B cell (primary cell): ENCODE data around the gene ELAVL2. TPM values are rescaled to one million over a fixed set of nuclear protein-coding genes. Genes with fewer than 3 reads are reported as not detected.

Source experiments
- ATAC-seq: fragments of 200-7000 bp; cut with Tn5 transposase; one replicate; pipeline ENCODE4 v1.10.0; 2021; ENCODE audit warnings: low read depth, mild to moderate bottlenecking, moderate number of reproducible peaks, moderate library complexity
- CTCF ChIA-PET: fragments of 350-600 bp; sonication (Branson Sonifier 250); formaldehyde crosslinking; loops from one replicate; lab custom pipeline; 2021; ENCODE audit warnings: antibody characterized with exemption, inconsistent platforms; lab: Charles Lee
- POLR2A ChIA-PET: fragments of 350-600 bp; sonication (Branson Sonifier 250); formaldehyde crosslinking; loops from one replicate; lab custom pipeline; 2021; ENCODE audit warnings: antibody characterized with exemption; lab: Charles Lee
- DNase-seq: peaks from one replicate; pipeline ENCODE4 v3.0.0; 2013
- H2AFZ ChIP-seq: 2 replicates; pipeline ENCODE4 v1.6.1; 2012; ENCODE audit warnings: mild to moderate bottlenecking, low read depth, low read length; ENCODE audit not compliant: insufficient read depth, poor library complexity, severe bottlenecking
- H3K27ac ChIP-seq, 2 donors: 1 replicate in 1 of 2; 2 replicates in 1 of 2; pipeline ENCODE4 v1.5.1; 2012 to 2013; ENCODE audit warnings: low read length in 2 of 2, mild to moderate bottlenecking in 2 of 2, moderate library complexity in 1 of 2
- H3K27me3 ChIP-seq, 4 experiments: fragments of 200-600 bp in 1 of 4; sonication (generic) in 1 of 4; replicated peaks in 1 of 4; 1 replicate in 2 of 4; 2 replicates in 2 of 4; pipeline versions ENCODE4 v1.6.1 to v1.7.0; 2013 to 2016; ENCODE audit warnings: low read length in 3 of 4, mild to moderate bottlenecking in 2 of 4, mixed read lengths in 1 of 4, moderate library complexity in 1 of 4; ENCODE audit not compliant: insufficient read depth in 4 of 4, control insufficient read depth in 3 of 4; ENCODE audit errors: control extremely low read depth in 1 of 4
- H3K36me3 ChIP-seq, 2 experiments: replicated peaks in 1 of 2; 1 replicate in 1 of 2; 2 replicates in 1 of 2; pipeline versions ENCODE4 v1.6.1 to v1.7.1; 2013; ENCODE audit warnings: low read length in 1 of 2; ENCODE audit not compliant: insufficient read depth in 2 of 2, control insufficient read depth in 1 of 2; ENCODE audit errors: control extremely low read depth in 1 of 2, extremely low read depth in 1 of 2
- H3K4me1 ChIP-seq, 2 donors: fragments of 200-600 bp in 1 of 2; sonication (generic) in 1 of 2; 1 replicate in 1 of 2; 2 replicates in 1 of 2; pipeline versions ENCODE4 v1.5.1 to v1.6.1; 2013 to 2017; ENCODE audit warnings: low read length in 2 of 2; ENCODE audit not compliant: control insufficient read depth in 2 of 2, insufficient read depth in 2 of 2
- H3K4me2 ChIP-seq: replicated peaks from 2 replicates; pipeline ENCODE3; 2012; ENCODE audit warnings: mild to moderate bottlenecking, low read depth, low read length; ENCODE audit not compliant: poor library complexity, severe bottlenecking
- H3K4me3 ChIP-seq, 5 experiments: fragments of 200-600 bp in 1 of 5; sonication (generic) in 1 of 5; 1 replicate in 3 of 5; 2 replicates in 2 of 5; pipeline versions ENCODE4 v1.5.1 to v1.7.0; 2011 to 2016; ENCODE audit warnings: low read length in 4 of 5, mild to moderate bottlenecking in 4 of 5, low read depth in 2 of 5, control low read depth in 1 of 5, moderate library complexity in 1 of 5; ENCODE audit not compliant: insufficient read depth in 1 of 5; ENCODE audit errors: control extremely low read depth in 1 of 5, extremely low read depth in 1 of 5
- H3K79me2 ChIP-seq: fragments of 200-600 bp; sonication (generic); one replicate; pipeline ENCODE4 v1.6.0; 2016; ENCODE audit warnings: low read length; ENCODE audit not compliant: control insufficient read depth, insufficient read depth
- H3K9ac ChIP-seq: fragments of 200-600 bp; sonication (generic); 2 replicates; pipeline ENCODE4 v1.6.1; 2017; ENCODE audit warnings: mild to moderate bottlenecking, low read length, moderate library complexity
- H3K9me3 ChIP-seq, 3 donors: one replicate each; pipeline versions ENCODE4 v1.6.1 to v1.7.1; 2013; ENCODE audit warnings: low read length in 2 of 3; ENCODE audit not compliant: control insufficient read depth in 2 of 3, insufficient read depth in 1 of 3; ENCODE audit errors: control extremely low read depth in 1 of 3
- H4K20me1 ChIP-seq: 2 replicates; pipeline ENCODE4 v1.6.0; 2012; ENCODE audit warnings: mild to moderate bottlenecking, low read length; ENCODE audit not compliant: insufficient read depth, control insufficient read depth, poor library complexity, severe bottlenecking
- H3K27ac Mint-ChIP-seq: one replicate; pipeline ENCODE4 v1.8.0; 2021; ENCODE audit warnings: mixed read lengths
- H3K27me3 Mint-ChIP-seq: one replicate; pipeline ENCODE4 v1.8.0; 2021; ENCODE audit warnings: mixed read lengths
- H3K4me1 Mint-ChIP-seq: one replicate; pipeline ENCODE4 v1.8.0; 2021; ENCODE audit warnings: mixed read lengths
- H3K4me3 Mint-ChIP-seq: one replicate; pipeline ENCODE4 v1.8.0; 2021; ENCODE audit warnings: mixed read lengths
- H3K9me3 Mint-ChIP-seq: one replicate; pipeline ENCODE4 v1.8.0; 2022; ENCODE audit warnings: mixed read lengths; ENCODE audit not compliant: insufficient read depth
- CTCF ChIP-seq: fragments of 200-600 bp; IDR thresholded peaks from one replicate; pipeline ENCODE4 v1.8.0; 2022; ENCODE audit warnings: antibody characterized with exemption, mild to moderate bottlenecking
- EZH2 ChIP-seq: IDR thresholded peaks from 2 replicates; pipeline ENCODE4 v1.6.1; 2012; ENCODE audit warnings: borderline replicate concordance, low read depth, mild to moderate bottlenecking, moderate library complexity, low read length; ENCODE audit not compliant: insufficient read depth, poor library complexity, severe bottlenecking
- WGBS: methylation state at CpG from one replicate; pipeline ENCODE4 v1.1.5; 2013; ENCODE audit warnings: missing lambda C conversion rate; ENCODE audit not compliant: insufficient coverage; 5-methylcytosine and 5-hydroxymethylcytosine counted together
- intact Hi-C: fragments of 100-400 bp; cut with micrococcal nuclease; formaldehyde crosslinking; loops from one replicate; pipeline ENCODE4 v1.10.0; 2022
- polyA plus RNA-seq: library from polyadenylated mRNA; depleted of rRNA; stranded (reverse); fragments of >200 nt; gene quantifications from 2 replicates; pipeline ENCODE4 v1.2.3, GENCODE V29; 2012
- total RNA-seq, 2 donors: library from RNA; stranded (reverse); fragments of 120-200 nt in 1 of 2; gene quantifications; 1 replicate in 1 of 2; 2 replicates in 1 of 2; pipeline versions ENCODE4 v1.2.3 to v1.2.4, GENCODE V29; 2013 to 2022

ELAVL2 gene
- total and polyA plus RNA-seq, 2 donors (not counting 1 experiment from before 2014, with no cell fraction given): not detected

- Histone ChIP-seq H3K36me3 (no peaks in the 10 kb centered on the region), H3K4me2 (no peak overlapping the region), H4K20me1 (no peaks in the 10 kb centered on the region), H3K27ac (no peak overlapping the region), H3K9me3 (no peaks in the 10 kb centered on the region), H3K4me3 (no peak overlapping the region), H3K79me2 (no peaks in the 10 kb centered on the region), H2AFZ (no peak overlapping the region), H3K4me1 (no peaks in the 10 kb centered on the region), H3K9ac (no peak overlapping the region), H3K27me3 (no peaks in the 10 kb centered on the region)
- 69% methylated on average over 1 of the region's 2 CpGs for WGBS
- Mint-ChIP-seq H3K4me3 (no peak overlapping the region), H3K9me3 (no peaks in the 10 kb centered on the region), H3K27ac (no peak overlapping the region), H3K4me1 (no peaks in the 10 kb centered on the region), H3K27me3 (no peaks in the 10 kb centered on the region)
- no peak for ATAC-seq
- no peak for DNase-seq
- CTCF ChIA-PET: no interaction called here
- no peak for TF ChIP-seq CTCF
- intact Hi-C loops: no loop called here
- POLR2A ChIA-PET: no interaction called here
Observed at GRCh38 chr9:23811633-23812032, 14.4 kb downstream of the ELAVL2 start.

GRCh38 chr9:23803216-23803615 is 22.8 kb downstream of the ELAVL2 start:
- no peaks in the 10 kb centered on the region for H3K4me1 Mint-ChIP-seq
- TF ChIP-seq CTCF: no peak
- no peak for TF ChIP-seq EZH2
- Histone ChIP-seq H4K20me1 (no peaks in the 10 kb centered on the region), H3K4me3 (no peak overlapping the region), H3K36me3 (no peaks in the 10 kb centered on the region), H3K79me2 (no peaks in the 10 kb centered on the region), H2AFZ (no peak overlapping the region), H3K4me1 (no peaks in the 10 kb centered on the region), H3K27ac (no peak overlapping the region), H3K27me3 (no peaks in the 10 kb centered on the region), H3K9ac (no peak overlapping the region), H3K4me2 (no peak overlapping the region), H3K9me3 (no peaks in the 10 kb centered on the region)
- no peak for DNase-seq
- POLR2A ChIA-PET: no interaction called here
- ATAC-seq: no peak
- no peak overlapping the region for H3K4me3 Mint-ChIP-seq
- peaks cover 2% of the 10 kb centered on the region for H3K9me3 Mint-ChIP-seq
- 85% methylated on average over 1 of the region's 2 CpGs for WGBS
- CTCF ChIA-PET: no interaction called here
- no peak overlapping the region for H3K27ac Mint-ChIP-seq
- H3K27me3 Mint-ChIP-seq: no peaks in the 10 kb centered on the region
- intact Hi-C loops: no loop called here
